Testis (tissue), 3 donors: Measurements from ENCODE around the gene PPP2CA. TPM values are rescaled to one million over a fixed set of nuclear protein-coding genes. Genes with fewer than 3 reads are reported as not detected.

Experiments used
- DNase-seq: peaks from one replicate; pipeline ENCODE4 v3.0.0-alpha.2; 2019
- H3K27ac ChIP-seq, 2 donors: fragments of 200-600 bp; sonication (generic); one replicate each; pipeline ENCODE4 v1.5.1; 2019
- H3K27me3 ChIP-seq: fragments of 200-600 bp; sonication (generic); one replicate; pipeline ENCODE4 v1.5.1; 2019
- H3K36me3 ChIP-seq: fragments of 200-600 bp; sonication (generic); one replicate; pipeline ENCODE4 v1.5.1; 2017; ENCODE audit warnings: low read depth; ENCODE audit errors: missing control alignments
- H3K4me1 ChIP-seq: fragments of 200-600 bp; sonication (generic); one replicate; pipeline ENCODE4 v1.5.1; 2019
- H3K4me3 ChIP-seq, 2 donors: fragments of 200-600 bp; sonication (generic); one replicate each; pipeline ENCODE4 v1.5.1; 2017 to 2019
- H3K9me3 ChIP-seq: fragments of 200-600 bp; sonication (generic); one replicate; pipeline ENCODE4 v1.5.1; 2017
- CTCF ChIP-seq, 3 experiments: fragments of 450-650 bp in 2 of 3; fragments of 200-600 bp in 1 of 3; sonication (generic) in 1 of 3; IDR thresholded peaks; one replicate each; pipeline ENCODE4 v1.5.1; 2016 to 2019; ENCODE audit warnings: antibody characterized with exemption in 3 of 3, mild to moderate bottlenecking in 2 of 3, moderate library complexity in 1 of 3
- POLR2A ChIP-seq: fragments of 450-650 bp; IDR thresholded peaks from one replicate; pipeline ENCODE4 v1.6.1; 2017; ENCODE audit warnings: antibody characterized with exemption, mild to moderate bottlenecking, moderate library complexity
- WGBS, 2 donors: methylation state at CpG; one replicate each; pipeline ENCODE4 v1.1.5; 2018; 5-methylcytosine and 5-hydroxymethylcytosine counted together
- intact Hi-C: fragments of 100-400 bp; cut with DNase I; formaldehyde crosslinking; loops from one replicate; pipeline ENCODE4 v1.15.1; 2023; ENCODE audit warnings: low total_unique reads
- polyA plus RNA-seq: library from polyadenylated mRNA; stranded (reverse); fragments of 350-450 nt; fragmentation: Illumina TruSeq; extraction: RNeasy Lipid Tissue Mini Kit (QIAGEN cat#74804); gene quantifications from one replicate; pipeline ENCODE4 v1.2.3, GENCODE V29; 2014; ENCODE audit warnings: low read depth, low replicate concordance; ENCODE audit not compliant: insufficient read depth
- total RNA-seq, 2 donors: library from RNA; depleted of rRNA; stranded (reverse); fragments of >200 nt; gene quantifications; one replicate each; pipeline ENCODE4 v1.2.3, GENCODE V29; 2016

PPP2CA gene
- total and polyA plus RNA-seq, 3 donors from 2014 or later = 105 to 214 (median 125) TPM

DNA sequence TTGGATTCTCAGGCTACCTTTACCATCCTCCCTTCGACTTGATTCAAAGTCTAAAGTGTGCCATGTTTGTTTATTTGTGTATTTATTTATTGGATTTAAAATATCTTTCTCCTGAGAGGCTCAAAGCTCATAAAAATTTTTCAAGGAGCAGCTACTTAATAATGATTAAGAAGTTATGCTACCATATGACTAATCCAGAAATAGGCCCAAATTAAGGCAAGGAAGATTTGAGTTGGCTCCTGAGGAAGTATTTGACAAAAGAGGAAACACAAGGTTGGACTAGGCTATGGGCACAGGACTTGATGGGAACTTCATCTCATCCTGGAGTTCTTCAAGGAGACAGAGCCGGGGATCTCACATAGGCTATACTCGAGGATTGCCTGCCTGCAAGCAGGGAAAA is 22.4 kb upstream of the PPP2CA start:
- Histone ChIP-seq H3K4me3 (no peak overlapping the region), H3K9me3 (no peaks in the 10 kb centered on the region), H3K27me3 (no peaks in the 10 kb centered on the region), H3K27ac (no peak overlapping the region), H3K36me3 (no peaks in the 10 kb centered on the region), H3K4me1 (no peaks in the 10 kb centered on the region)
- 78 to 88% methylated on average over 3 of the region's 3 CpGs for WGBS, 2 donors
- no peak for TF ChIP-seq POLR2A
- TF ChIP-seq CTCF (IDR thresholded peaks at IDR 0.05) = no peak
- intact Hi-C loops = no loop called here
- no peak for DNase-seq

- Histone ChIP-seq H3K27ac (no peak overlapping the region), H3K27me3 (no peaks in the 10 kb centered on the region), H3K4me1 (no peaks in the 10 kb centered on the region), H3K9me3 (no peaks in the 10 kb centered on the region), H3K4me3 (no peak overlapping the region), H3K36me3 (no peaks in the 10 kb centered on the region)
- TF ChIP-seq POLR2A = no peak
- no peak for TF ChIP-seq CTCF (IDR thresholded peaks at IDR 0.05)
- intact Hi-C loops = no loop called here
- 87 to 94% methylated on average over 6 of the region's 6 CpGs for WGBS, 2 donors
- DNase-seq = no peak
These were observed 21.8 kb upstream of the PPP2CA start for GRCh38 chr5:134247428-134248224.

DNA sequence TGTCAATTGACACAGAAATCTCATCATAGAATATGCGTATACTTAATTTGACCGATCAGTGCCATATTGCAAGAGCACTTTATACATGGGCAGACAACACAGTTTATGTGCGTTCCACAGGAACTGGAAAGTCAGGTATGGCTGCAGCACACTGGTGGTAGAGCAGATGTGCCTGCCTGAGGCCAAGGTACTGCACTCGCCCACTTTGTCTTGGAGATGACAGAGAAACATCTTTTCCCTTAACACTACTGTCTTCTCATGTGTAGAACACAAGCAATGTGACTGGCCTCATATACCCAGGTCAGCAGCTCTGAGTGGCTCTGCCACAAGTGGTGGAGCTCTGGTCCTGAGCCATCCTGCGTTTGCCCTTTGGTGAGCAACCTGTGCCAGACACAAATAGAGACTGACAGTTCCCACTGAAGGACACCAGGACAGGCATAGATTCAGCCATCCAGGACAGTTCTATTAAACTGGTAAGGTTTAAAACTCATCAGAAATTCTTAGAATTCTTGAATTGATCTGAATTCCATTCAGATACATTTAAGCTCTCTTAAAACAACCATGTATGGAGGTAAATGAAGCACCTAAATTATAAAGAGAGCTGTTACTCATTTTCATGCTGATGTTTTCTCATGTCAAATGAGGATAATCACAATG is 21.0 kb upstream of the PPP2CA start:
- H3K27me3 ChIP-seq = no peaks in the 10 kb centered on the region
- no peaks in the 10 kb centered on the region for H3K4me1 ChIP-seq
- intact Hi-C loops = no loop called here
- no peak overlapping the region for H3K27ac ChIP-seq
- TF ChIP-seq CTCF (IDR thresholded peaks at IDR 0.05) = no peak
- TF ChIP-seq POLR2A = no peak
- DNase-seq = no peak
- WGBS, 2 donors = 88 to 92% methylated on average over 5 of the region's 5 CpGs
- H3K9me3 ChIP-seq = no peaks in the 10 kb centered on the region
- H3K36me3 ChIP-seq = no peaks in the 10 kb centered on the region
- H3K4me3 ChIP-seq = no peak overlapping the region

DNA sequence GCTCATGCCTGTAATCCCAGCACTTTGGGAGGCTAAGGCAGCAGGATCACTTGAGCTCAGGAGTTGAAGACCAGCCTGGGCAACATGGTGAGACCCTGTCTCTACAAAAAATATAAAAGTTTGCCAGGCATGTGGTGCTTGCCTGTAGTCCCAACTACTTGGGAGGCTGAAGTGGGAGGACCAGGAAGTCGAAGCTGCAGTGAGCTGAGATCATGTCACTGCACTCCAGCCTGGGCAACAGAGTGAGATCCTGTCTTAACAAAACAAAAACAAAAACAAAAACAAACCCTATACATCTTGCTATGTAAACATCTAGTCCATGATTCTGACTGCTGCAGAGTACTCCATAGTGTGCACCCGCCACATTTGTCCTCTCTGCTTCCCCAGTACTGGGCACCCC is 19.8 kb upstream of the PPP2CA start:
- H3K36me3 ChIP-seq = no peaks in the 10 kb centered on the region
- H3K27ac ChIP-seq = no peak overlapping the region
- peaks cover under 1% of the 10 kb centered on the region for H3K4me1 ChIP-seq
- no peak for DNase-seq
- intact Hi-C loops = no loop called here
- 78 to 85% methylated on average over 2 of the region's 2 CpGs for WGBS, 2 donors
- no peaks in the 10 kb centered on the region for H3K27me3 ChIP-seq
- no peak overlapping the region for H3K4me3 ChIP-seq
- no peak for TF ChIP-seq CTCF (IDR thresholded peaks at IDR 0.05)
- TF ChIP-seq POLR2A = no peak
- no peaks in the 10 kb centered on the region for H3K9me3 ChIP-seq
